GM19240 (cell line): ENCODE measurements around the gene GJD4.

Source experiments
- DNase-seq: peaks from one replicate; pipeline ENCODE4 v3.0.0; 2011; ENCODE audit warnings: low spot score; ENCODE audit not compliant: insufficient read length

GJD4 gene

GRCh38 chr10:35605191-35605590 is at the start of gene GJD4:
Gene GJD4, plus strand, starts transcription at chr10:35605341. Its CDS starts 227 bp downstream, at chr10:35605568.
- DNase-seq, result no peak

- DNase-seq, result no peak
These were observed 48.9 kb upstream of the GJD4 start for GRCh38 chr10:35555962-35556930.

DNA sequence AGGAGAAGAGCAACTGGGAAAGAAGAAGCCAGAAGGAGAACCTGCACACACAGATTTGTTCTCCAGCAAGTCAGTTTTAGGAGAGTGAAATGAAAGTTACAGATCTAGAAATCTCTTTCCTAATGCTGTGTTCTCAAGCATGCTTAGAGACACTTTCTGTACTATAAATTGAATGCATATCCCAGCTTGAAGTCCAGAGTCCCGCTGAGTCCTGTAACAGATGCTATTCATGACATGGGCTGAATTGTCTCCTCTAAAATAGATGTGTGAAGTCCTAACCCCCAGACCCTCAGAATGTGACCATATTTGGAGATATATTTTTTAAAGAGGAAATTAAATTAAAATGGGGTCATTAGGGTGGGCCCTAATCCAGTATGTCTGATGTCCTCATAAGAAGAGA is 46.9 kb upstream of the GJD4 start:
- DNase-seq, result no peak

- no peak for DNase-seq
These were observed 45.7 kb upstream of the GJD4 start for GRCh38 chr10:35559416-35559815.

- no peak for DNase-seq
These were observed 43.4 kb upstream of the GJD4 start for GRCh38 chr10:35561715-35562114.

DNA sequence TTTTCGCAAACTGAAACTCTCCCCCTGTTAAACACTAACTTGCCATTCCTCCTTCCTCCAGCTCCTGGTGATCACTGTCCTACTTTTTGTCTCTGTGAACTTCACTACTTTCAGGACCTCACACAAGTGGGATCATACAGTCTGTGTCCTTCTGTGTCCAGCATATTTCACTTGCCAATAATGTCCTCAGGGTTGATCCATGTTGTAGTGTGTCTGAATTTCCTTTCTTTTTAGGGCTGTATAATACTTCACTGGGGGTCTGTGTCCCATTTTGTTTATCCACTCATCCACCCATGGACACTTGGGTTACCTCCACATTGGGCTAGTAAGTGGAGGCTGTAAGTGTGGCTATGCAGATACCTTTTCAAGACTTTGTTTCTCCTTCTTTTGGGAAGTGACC is 42.7 kb upstream of the GJD4 start:
- no peak for DNase-seq

DNA sequence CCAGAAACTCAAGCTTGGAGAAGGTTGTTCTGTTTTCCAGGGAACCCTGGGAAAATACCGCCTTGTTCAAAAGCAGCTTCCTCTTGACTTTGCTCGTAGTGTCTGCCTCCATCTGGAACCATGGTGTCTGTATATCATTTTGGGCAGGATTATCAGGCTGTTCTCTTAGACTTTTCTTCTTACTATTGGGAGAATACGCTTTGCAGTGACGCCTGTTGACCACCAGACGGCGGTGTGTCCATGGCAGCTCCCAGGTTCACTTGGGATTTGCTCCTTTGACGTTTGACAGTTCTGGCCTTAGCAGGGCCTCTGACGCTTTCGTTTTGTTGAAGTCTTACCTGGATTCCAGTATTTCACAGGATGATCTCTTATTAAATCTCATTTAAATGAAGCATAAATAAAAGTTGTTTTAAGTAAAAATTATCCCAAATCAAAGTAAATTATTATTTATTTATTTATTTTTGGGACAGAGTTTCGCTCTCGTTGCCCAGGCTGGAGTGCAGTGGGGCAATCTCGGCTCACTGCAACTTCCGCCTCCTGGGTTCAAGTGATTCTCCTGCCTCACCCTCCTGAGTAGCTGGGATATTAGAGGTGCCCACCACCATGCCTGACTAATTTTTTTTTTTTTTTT is 41.8 kb upstream of the GJD4 start:
- peak; percentile 41 for DNase-seq

DNA sequence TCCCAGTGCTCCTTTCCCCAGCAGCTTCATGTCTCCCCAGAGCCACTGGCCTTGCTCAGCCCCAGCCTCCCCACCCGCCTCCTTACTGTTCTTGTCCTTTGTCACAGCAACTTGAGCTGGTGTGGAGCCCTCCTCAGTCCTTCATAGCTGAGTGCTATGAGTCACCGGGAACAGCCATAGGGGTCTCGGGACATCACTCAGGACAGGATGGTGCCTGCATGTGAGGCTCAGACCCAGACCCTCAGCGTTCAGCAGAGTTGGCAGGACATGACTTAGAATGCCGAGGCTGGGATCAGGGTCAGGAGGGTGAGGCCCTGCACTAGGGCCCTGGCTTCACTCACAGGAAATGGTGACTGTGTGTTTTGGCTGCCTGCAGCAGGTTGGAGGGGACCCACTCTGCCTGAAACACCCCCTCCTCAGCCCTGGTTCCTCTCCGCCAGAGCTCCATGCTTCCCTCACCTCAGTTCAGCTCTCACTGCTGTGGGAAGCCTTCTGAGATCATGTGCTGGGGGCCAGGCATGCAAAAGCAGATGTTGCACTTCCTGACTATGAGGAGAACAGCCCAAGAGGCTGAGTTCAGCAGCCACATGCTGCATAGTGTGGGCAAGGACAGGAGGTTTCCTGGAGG is 40.7 kb upstream of the GJD4 start:
- no peak for DNase-seq

- DNase-seq, result no peak
These were observed 39.5 kb upstream of the GJD4 start for GRCh38 chr10:35565602-35566081.

DNA sequence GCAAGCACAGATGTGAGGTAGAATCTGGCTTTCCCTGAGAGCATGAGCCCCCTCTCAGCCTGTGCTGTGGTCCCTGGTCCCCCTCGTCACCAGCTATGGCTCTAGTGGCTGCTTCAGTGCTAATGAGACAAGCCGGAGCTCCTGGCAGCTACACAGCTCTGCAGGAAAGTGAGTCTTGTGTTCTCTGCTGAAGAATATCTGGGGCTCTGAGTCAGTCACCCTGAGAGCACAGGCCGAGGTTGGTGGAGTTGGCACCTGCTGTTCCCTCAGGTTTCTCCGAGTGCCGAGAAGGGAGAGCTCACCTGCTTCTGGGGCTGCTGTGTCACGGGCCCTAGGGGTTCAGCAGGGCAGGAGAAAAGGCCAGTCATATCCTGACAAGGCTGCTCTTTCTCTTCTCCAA is 37.2 kb upstream of the GJD4 start:
- DNase-seq, result no peak

DNA sequence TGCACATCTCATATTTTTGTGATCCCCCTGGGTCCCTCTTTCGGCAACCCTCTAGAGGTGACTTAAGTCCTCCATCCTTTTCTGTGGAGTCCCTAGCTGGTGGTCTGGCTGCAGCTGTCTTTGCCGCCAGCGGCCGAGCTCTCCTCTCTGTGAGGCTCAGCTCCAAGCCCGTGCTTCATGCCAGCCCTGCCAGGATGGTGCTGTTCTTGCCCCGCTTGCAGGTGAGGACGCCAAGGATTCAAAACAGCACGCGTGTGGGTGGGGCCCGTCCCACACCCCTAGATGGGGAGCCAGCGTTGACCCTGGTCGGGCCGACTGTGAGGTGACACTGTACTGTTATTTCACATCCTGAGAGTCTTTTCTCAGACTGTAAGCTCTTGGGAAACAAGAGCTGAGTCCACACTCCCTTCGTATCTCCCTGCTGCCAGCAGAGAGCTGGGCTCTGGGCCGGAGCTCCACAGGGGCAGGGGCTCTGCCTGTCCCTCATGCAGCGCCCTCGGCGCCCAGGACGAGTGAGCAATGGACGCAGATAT is 36.6 kb upstream of the GJD4 start:
- no peak for DNase-seq

DNA sequence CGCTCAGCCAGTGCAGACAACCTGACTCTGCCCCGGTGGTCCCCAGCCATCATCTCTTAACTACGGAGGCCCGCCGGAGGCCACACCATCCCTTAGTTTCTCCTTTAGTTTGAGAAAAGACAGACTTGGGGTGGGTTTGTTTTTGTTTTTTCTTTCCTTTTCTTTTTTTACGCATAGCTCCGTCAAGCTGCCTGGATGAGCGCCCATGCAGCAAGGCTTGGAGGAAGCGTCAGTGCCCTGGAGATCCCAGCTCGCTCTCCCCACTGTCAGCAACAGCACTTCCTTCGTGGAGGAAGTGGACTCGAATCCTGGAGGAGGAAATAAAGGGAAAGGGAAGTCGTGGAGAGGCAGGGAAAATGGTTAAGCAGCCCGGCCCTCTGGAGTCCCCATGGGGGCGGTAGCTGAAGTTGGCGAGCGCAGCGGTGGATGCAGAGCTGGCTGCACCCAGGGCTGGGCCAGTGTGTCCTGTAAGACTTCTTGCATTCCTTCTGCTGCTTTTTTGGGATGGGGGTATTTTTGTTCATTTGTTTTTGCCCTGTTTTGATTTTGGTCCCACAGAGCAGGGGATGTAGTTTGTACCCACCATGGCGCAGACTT is 35.9 kb upstream of the GJD4 start:
- DNase-seq, result no peak

GRCh38 chr10:35569836-35570235 is 35.3 kb upstream of the GJD4 start:
- no peak for DNase-seq

GRCh38 chr10:35570397-35570796 is 34.7 kb upstream of the GJD4 start:
- no peak for DNase-seq

DNA sequence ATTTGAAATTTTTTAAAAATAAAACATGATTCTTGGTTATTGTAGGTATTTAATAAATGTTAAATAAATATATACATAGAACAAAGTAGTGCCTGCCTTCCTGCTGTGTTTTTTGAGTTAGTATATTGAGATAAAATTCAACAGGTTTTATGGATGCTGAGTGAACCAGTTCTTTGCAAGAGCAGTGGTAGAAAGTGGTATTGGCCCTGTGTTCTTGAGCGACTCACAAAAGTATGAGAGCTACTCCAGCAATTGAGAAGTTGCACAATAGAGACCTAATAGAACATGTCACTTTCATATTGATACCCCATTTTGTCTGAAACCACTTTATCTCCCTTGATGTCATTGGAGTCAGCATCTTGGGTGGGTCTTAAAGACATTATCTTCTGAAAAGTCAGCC is 32.6 kb upstream of the GJD4 start:
- no peak for DNase-seq

- DNase-seq, result no peak
These were observed 31.3 kb upstream of the GJD4 start for GRCh38 chr10:35573796-35574195.

DNA sequence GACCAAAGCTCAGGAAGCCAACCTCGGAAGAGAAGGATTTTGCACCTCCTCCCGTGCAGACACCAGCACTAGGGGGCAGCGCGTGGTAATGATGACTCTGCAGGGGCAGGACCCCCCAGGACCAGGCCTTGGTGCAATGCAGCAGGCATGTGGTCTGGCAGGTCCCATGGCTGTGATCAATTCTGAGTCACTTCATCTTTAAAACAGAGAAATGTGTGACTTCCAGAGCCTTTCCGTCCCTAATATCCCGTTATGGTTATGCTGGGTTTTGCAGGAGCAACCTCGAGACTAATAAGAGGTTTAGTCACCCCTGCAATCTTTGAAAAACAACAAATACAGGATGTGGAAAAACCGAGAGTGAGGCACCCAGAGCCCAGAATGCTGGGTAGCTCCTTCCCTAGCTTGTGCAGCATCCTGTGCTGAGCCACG is 30.2 kb upstream of the GJD4 start:
- DNase-seq, result no peak

DNA sequence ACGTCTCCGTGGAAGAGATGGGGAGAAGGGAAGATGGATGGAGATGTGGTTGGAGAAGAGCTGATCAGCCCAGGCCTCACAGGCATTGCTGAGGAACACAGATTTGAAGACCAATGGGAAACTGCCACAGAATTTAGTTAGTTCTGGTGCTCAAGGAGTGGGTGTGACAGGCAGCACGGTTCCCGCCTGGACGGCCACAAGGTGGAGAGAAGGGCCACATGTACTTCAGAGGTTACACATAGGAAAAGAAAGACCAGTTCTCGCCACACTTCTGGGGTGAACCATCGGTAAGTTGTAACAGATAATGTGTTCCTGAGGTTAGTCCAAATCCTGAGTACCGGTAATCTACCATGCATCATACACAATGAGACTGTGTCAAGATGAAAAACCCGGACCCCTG is 29.5 kb upstream of the GJD4 start:
- no peak for DNase-seq

GRCh38 chr10:35576730-35577129 is 28.4 kb upstream of the GJD4 start:
- no peak for DNase-seq

- no peak for DNase-seq
These were observed 27.1 kb upstream of the GJD4 start for GRCh38 chr10:35577926-35578617.

DNA sequence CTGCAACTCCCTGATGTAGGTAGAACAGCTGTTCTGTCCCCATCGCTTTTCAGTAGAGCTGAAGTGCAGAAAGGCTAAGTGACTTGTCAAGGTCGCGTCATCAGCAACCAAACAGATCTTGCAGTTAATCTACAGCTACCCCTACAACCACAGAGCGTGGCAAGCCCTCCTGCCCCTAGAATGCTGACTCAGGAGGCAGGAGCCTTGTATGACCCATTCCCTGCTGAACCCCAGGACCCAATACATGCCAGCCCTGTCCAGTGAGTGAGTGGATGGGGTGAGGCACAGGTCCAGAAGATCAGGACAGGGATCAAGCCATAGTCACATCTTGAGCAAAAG is 26.6 kb upstream of the GJD4 start:
- DNase-seq, result no peak
